Lung (tissue), 12 donors: ENCODE results near the gene ZNF117. TPM values are rescaled to one million over a fixed set of nuclear protein-coding genes. Genes with fewer than 3 reads are reported as not detected.

ENCODE experiments used
- ATAC-seq: fragments of 200-7000 bp; cut with Tn5 transposase; one replicate; pipeline ENCODE4 v1.9.1; 2020; ENCODE audit warnings: moderate number of reproducible peaks; ENCODE audit not compliant: insufficient read depth, low FRiP score
- DNase-seq, 3 donors: peaks; one replicate each; pipeline ENCODE4 v3.0.0-alpha.2; 2013 to 2017
- H3K27ac ChIP-seq, 2 donors: one replicate each; pipeline ENCODE4 v1.5.1; 2013; ENCODE audit warnings: mild to moderate bottlenecking in 2 of 2, moderate library complexity in 2 of 2, control low read depth in 1 of 2, inconsistent platforms in 1 of 2, low read depth in 1 of 2, low read length in 1 of 2
- H3K27me3 ChIP-seq, 3 donors: one replicate each; pipeline ENCODE4 v1.5.1; 2013; ENCODE audit warnings: low read length in 2 of 3; ENCODE audit not compliant: control insufficient read depth in 3 of 3, insufficient read depth in 3 of 3
- H3K36me3 ChIP-seq, 4 donors: one replicate each; pipeline ENCODE4 v1.5.1; 2013; ENCODE audit warnings: low read length in 4 of 4, mild to moderate bottlenecking in 1 of 4, moderate library complexity in 1 of 4; ENCODE audit not compliant: control insufficient read depth in 4 of 4, insufficient read depth in 4 of 4
- H3K4me1 ChIP-seq, 5 donors: one replicate each; pipeline ENCODE4 v1.5.1; 2013; ENCODE audit warnings: low read length in 5 of 5, mild to moderate bottlenecking in 2 of 5, moderate library complexity in 1 of 5; ENCODE audit not compliant: control insufficient read depth in 5 of 5, insufficient read depth in 5 of 5
- H3K4me3 ChIP-seq: one replicate; pipeline ENCODE4 v1.5.1; 2013; ENCODE audit warnings: mild to moderate bottlenecking, control low read depth, moderate library complexity
- H3K9ac ChIP-seq, 2 donors: one replicate each; pipeline ENCODE4 v1.5.1; 2013; ENCODE audit warnings: low read length in 2 of 2, control low read depth in 1 of 2; ENCODE audit not compliant: insufficient read depth in 1 of 2
- H3K9me3 ChIP-seq, 4 donors: one replicate each; pipeline ENCODE4 v1.5.1; 2013; ENCODE audit warnings: low read length in 3 of 4, mild to moderate bottlenecking in 1 of 4, moderate library complexity in 1 of 4; ENCODE audit not compliant: control insufficient read depth in 4 of 4, insufficient read depth in 3 of 4
- WGBS, 2 donors: extraction: QIAGEN DNeasy Blood & Tissue Kit; methylation state at CpG; one replicate each; pipeline ENCODE4 v1.1.7; 2013; 5-methylcytosine and 5-hydroxymethylcytosine counted together
- polyA plus RNA-seq, 2 donors: library from polyadenylated mRNA; stranded (reverse); fragments of 200-250 nt; gene quantifications; one replicate each; pipeline ENCODE4 v1.2.1, GENCODE V29; 2013
- total RNA-seq, 2 donors: library from RNA; depleted of rRNA in 1 of 2; stranded (reverse); fragments of >200 nt in 1 of 2; gene quantifications; one replicate each; pipeline ENCODE4 v1.2.1, GENCODE V29; 2014 to 2021
- TF ChIP-seq, protein P1 (sequence below): IDR thresholded peaks from 2 replicates; pipeline ENCODE4 v1.5.1; 2012; ENCODE audit warnings: mild to moderate bottlenecking; ENCODE audit errors: control extremely low read depth, extremely low read depth
- donor health status: control.
- donor health status: control.
- donor health status: Bipolar disorder and iron deficiency.
- donor health status: healthy.
- donor health status: DM: yes; HTN: yes; CAD: no.

Gene ZNF117
- total and polyA plus RNA-seq, 4 donors: 4.9 to 100 (median 12.0) TPM

DNA sequence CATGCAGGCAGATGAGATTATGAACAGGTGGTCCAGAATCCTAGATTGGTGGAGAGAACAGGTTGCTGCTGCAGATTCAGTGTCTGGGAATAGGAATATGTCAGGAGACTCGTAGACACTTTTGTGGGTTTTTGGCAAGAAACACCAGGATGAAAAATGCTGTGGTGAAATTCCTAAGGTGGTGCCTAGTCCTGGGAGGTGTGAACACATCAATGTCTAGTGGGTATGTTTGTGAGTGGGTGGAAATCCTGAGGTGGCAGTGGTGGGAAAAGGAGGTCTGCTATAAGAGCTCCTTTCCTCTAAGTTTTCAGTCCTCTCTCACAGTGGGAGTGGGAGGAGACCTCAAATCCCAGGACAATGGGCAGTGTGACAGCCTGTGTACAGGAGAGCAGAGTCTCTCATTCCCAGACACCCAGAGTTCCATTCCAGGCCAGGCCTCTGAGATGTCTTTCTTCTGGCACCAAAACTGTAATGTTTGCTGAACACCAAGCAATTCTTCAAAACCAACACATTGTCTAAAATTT, 10.5 kb upstream of the ZNF117 start:
- DNase-seq (no peak), ATAC-seq (no peak)
- TF ChIP-seq, protein P1, sequence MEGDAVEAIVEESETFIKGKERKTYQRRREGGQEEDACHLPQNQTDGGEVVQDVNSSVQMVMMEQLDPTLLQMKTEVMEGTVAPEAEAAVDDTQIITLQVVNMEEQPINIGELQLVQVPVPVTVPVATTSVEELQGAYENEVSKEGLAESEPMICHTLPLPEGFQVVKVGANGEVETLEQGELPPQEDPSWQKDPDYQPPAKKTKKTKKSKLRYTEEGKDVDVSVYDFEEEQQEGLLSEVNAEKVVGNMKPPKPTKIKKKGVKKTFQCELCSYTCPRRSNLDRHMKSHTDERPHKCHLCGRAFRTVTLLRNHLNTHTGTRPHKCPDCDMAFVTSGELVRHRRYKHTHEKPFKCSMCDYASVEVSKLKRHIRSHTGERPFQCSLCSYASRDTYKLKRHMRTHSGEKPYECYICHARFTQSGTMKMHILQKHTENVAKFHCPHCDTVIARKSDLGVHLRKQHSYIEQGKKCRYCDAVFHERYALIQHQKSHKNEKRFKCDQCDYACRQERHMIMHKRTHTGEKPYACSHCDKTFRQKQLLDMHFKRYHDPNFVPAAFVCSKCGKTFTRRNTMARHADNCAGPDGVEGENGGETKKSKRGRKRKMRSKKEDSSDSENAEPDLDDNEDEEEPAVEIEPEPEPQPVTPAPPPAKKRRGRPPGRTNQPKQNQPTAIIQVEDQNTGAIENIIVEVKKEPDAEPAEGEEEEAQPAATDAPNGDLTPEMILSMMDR: no peak
- H3K27ac ChIP-seq: no peak overlapping the region
- no peak overlapping the region for H3K9ac ChIP-seq
- H3K4me1 ChIP-seq: peaks cover 0 to 12% (median 7%) of the 10 kb centered on the region in 5 donors
- 0% methylated on average over 1 of the region's 1 CpG for WGBS, 2 donors
- H3K4me3 ChIP-seq: no peak overlapping the region
- no peaks in the 10 kb centered on the region for H3K27me3 ChIP-seq
- H3K9me3 ChIP-seq: peaks cover 0 to 21% (median 7%) of the 10 kb centered on the region in 4 donors
- peaks cover 0 to 39% (median 13%) of the 10 kb centered on the region in 4 donors for H3K36me3 ChIP-seq

DNA sequence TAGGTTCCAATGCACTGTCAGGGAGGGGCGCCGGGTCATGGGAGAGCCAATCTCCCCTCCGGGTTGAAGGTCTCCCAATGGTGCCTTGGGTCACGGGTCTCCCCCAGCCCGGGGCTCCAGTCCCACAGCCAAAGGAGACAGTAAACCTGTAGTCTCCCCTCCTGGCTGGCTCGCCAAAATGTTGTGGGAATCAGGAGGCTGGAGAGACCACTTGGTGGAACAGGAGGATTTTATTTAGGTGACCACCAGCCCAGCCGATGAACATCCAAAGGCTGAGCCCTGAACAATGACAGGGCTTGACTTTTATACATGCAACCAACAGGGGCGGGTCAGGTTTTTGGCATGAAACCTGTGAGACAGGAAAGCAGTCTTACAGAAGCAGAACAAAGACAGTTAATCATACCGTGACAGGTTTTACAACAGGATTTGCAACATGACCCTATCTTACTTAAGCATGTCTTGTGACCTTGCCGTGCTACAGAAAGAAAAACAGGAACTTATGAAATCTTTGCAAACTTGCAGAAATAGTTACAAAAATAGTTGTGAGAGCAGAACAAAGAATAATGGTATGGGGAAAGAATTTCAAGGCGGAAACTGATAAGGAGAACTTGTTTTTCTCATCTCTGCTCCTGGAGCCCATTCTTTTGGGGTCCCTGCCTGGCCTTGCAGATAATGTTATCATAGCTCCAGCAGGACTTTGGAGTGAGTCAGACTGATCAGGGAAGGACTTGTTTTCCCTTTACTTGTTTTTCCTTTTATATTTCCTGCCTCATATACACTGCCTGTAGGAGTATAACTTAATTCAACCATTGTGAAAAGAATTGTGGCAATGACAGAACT, 8.5 kb upstream of the ZNF117 start:
- Histone ChIP-seq H3K4me3 (no peak overlapping the region), H3K27me3 (no peaks in the 10 kb centered on the region), H3K36me3 (peaks cover 0 to 36% (median 11%) of the 10 kb centered on the region in 4 donors), H3K4me1 (peaks cover 0 to 4% (median 0%) of the 10 kb centered on the region in 5 donors), H3K9ac (no peak overlapping the region), H3K9me3 (peaks cover 0 to 27% (median 12%) of the 10 kb centered on the region in 4 donors), H3K27ac (peak overlapping the region; percentile 5 to 55)
- WGBS, 2 donors: 61 to 74% methylated on average over 11 of the region's 11 CpGs
- DNase-seq (peak in 1 of 3 donors; percentile 43), ATAC-seq (no peak)
- TF ChIP-seq, protein P1: no peak

DNA sequence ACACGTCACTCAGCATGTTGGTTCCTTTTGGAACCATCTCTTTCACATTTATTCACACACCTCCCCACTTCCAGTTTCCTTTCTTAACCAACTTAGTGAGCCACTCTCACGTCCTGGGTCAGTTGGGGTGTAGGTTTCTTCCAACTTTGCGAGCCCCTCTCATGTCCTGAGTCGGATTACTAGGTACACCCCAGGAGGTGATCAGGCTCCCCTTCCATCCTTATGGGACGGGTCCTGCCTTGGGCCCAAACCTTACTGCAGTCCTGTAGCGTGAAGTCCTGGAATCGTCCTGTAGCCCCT, 8.0 kb upstream of the ZNF117 start:
- Histone ChIP-seq H3K27me3 (no peaks in the 10 kb centered on the region), H3K9ac (no peak overlapping the region), H3K27ac (peak overlapping the region; percentile 5 to 55), H3K9me3 (peaks cover 0 to 29% (median 14%) of the 10 kb centered on the region in 4 donors), H3K4me1 (peaks cover 0 to 4% (median 0%) of the 10 kb centered on the region in 5 donors), H3K36me3 (peaks cover 0 to 36% (median 11%) of the 10 kb centered on the region in 4 donors), H3K4me3 (no peak overlapping the region)
- ATAC-seq (no peak), DNase-seq (no peak)
- 96% methylated on average over 7 of the region's 7 CpGs for WGBS, 2 donors
- TF ChIP-seq, protein P1: no peak
